Activated gamma-delta T cell treated with anti-CD3 and anti-CD28 coated beads, Interleukin-2, amount 50 U/mL, for 16 hours (primary cell): ENCODE measurements around the gene ZNF519.
"Not testable (repeated sequence)": the region's sequence is repeated elsewhere in the genome, so short reads cannot be mapped to it uniquely, and the experiment has no call there.

Source experiments
- DNase-seq: peaks from one replicate; pipeline ENCODE4 v3.0.0-alpha.2; 2020; ENCODE audit warnings: low read depth

ZNF519 gene

GRCh38 chr18:14147935-14148865, 16.0 kb upstream of the ZNF519 start:
- DNase-seq = not testable (repeated sequence)

DNA sequence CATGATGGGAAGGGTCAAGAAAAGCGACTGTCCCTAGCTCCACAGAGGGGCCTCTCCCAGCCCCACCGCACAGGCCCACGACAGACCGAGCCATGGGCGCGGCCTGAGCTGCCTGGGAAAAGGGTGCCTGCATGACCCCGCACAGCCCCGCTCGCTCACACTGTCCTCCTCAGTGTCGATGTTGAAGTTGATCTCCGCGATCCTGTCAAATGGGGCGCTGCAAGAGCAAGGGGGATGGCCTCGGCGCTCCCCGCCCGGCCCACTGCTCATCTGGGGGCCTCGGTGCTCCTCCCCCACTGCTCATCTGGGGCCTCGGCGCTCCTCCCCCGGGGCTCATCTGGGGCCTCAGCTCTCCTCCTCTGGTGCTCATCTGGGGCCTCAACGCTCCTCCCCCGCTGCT, 14.5 kb upstream of the ZNF519 start:
- not testable (repeated sequence) for DNase-seq

- not testable (repeated sequence) for DNase-seq
Observed at GRCh38 chr18:14145581-14146338, 13.5 kb upstream of the ZNF519 start.

DNA sequence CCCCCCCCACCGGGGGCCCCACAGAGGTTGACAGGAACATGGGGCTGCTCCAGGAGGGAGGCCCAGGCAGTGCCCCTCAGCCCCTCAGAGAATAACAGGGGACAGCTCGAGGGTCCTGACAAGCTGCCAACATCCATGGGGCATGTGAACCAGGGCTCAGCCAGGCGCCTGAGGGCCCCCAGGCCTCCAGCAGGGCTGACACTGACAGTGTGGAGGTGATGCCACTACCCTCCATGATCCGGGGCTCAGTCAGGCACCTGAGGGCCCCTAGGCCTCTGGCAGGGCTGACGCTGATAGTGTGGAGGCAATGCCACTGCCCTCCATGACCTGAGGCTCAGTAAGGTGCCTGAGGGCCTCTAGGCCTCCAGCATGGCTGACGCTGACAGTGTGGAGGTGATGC, 12.8 kb upstream of the ZNF519 start:
- not testable (repeated sequence) for DNase-seq

DNA sequence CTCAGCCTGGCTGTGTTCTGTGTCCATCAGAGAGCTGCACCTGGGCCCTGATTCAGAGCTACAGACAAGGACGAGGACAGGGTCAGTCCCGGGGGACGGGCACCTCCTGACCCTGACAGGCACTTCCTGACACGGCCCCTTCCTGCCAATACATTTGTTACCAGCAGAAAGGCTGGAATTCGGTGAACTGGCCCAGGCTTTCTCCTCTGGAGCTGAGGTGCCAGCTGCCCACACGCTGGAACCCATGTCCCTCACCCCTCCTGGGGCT, 12.3 kb upstream of the ZNF519 start:
- no peak for DNase-seq

DNA sequence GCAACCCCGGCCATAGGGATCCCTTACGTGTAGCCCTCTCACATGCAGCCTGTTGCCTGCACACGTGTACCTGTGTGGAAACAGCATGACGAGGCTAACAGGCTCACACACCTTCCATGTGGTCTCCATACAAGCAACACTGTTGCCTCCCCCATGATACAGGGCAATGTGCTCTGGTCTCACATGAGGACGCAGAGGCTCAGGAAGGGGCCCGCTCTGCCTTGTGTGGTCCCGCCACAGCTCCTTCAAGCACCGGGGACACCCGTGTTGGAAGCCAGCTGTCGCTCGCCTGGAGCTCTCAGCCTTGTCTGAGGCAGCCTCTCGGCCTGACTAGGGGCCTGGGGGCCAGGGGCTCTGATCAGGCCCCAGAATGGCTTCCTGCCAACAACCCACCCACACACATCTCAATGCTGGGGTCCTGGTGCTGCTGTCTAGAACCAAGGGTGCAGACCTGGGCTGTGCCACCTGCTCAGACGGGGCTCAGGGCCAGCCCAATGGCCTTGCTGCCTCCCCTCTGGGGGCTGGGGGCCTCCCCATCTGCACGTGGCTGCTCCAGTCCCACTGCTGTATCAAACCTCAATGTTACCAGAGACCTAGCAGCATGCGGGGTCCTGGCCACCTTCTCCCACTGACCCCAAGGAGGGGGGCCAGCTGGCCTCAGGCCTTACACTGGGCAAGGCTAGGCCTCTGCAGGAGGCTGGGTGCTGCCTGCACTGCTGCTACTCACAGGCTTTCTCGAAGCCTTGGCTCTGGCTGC, 11.8 kb upstream of the ZNF519 start:
- not testable (repeated sequence) for DNase-seq

DNA sequence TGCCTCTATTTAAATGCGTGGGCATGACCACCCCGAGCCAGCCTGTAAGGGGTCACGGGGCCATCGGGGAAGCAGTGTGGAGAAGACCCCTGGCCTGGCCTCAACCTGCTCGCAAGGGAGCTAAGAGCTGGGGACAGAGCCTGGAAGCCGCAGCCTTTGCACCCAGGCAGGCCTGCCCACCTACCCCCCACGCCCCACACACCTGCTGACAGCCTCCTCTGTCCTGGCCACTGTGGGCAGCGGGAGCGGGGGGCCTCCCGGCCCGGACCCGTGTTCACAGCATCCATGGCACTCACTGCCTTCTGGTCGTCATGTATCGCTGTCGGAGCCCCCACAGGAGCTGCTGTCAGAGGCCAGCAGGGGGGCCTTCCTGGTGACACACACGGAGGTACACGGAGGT, 11.2 kb upstream of the ZNF519 start:
- DNase-seq = not testable (repeated sequence)

DNA sequence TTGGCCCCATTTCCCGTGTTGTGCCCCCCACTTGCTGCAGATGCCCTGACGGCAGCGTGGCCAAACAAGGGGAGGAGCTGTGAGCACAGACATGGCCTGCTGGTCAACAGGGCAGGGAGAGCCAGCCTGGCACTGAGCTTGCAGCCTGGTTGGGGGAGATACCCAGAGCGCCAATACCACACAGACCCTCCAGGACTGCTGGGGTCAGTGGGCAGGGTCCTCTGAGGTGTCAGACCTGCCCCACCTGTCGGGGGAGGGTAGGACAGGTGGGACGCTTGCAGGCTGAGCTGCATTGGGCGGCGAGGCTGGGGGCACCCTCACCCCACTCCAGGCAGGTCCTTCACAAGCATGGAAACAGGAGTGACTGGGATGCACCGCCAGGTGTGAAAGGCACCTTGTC, 9.9 kb upstream of the ZNF519 start:
- not testable (repeated sequence) for DNase-seq

DNA sequence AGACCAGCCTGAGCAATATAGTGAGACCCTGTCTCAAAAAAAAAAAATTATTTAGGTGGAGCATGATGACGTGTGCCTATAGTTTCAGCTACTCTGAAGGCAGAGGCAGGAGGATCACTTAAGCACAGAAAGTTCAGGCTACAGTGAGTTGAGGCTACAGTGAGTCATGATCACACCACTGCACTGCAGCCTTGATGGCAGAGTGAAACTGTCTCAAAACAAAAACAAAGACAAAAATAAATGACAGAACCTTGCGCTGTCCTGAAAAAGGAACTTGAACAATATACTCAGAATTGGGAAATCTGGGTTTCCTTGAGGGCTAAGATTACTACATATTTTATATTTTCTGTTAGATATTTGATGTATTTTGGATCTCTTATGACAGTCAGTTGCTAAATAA, 7.3 kb upstream of the ZNF519 start:
- DNase-seq = not testable (repeated sequence)

DNA sequence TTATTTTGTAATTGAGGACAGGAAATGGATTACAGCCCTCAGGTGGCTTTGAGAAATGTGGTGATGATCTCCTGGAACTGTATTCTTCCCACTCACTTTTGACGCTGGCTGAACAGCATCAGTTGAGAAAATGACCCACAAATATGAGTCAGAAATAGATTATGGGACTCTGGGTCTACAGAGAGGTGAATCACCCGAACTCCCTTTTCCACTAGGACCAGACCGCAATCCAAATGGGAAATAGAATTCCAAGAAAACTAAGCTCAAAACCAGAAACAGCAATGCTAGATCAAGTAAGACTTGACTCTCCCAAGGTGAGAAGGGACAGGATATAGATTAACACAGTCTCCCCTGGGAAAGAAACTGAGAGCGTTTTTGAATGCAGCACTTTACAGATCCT, 5.7 kb upstream of the ZNF519 start:
- DNase-seq = not testable (repeated sequence)

GRCh38 chr18:14131696-14132270, 452 bp downstream of the ZNF519 start:
- not testable (repeated sequence) for DNase-seq

DNA sequence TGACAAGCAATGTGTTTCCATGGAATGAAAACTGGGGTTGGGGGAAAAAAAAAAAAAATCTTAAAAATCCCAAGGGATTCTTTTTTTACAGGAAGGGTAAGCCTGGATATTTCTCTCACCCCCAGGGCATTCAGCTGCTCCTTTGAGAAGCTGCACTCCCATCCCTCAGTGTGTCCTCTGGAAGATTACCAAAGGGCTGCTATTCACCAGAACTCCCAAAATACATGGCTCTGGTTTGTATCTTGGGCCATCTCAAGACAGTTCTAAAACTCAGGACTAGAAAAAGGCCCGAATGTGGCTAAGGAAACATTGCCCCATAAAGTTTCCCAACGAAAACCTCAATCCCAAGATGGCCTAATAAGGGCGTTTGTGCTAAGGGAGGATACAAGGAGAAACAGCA, 1.4 kb downstream of the ZNF519 start:
- DNase-seq = not testable (repeated sequence)

GRCh38 chr18:14124689-14125088, 7.5 kb downstream of the ZNF519 start:
- DNase-seq = no peak

DNA sequence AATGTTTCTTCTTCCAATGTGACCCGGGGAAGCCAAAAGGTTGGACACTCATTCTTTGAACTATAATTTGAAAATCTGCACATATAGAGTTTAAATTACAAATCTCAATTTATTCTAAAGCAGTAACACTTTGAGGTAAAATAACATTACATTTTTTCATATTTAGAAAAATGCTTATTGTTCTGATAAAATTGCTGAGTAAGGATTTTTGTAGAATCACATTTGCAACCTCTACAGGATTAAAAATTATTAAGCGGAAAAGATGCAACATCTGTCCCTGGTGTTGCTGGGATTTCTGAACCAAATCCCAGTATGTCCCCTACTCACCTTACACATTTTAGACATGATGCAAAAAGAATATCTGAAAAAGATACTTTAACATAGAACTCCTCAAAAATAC, 10.1 kb downstream of the ZNF519 start:
- DNase-seq = no peak

GRCh38 chr18:14120926-14121325, 11.3 kb downstream of the ZNF519 start:
- no peak for DNase-seq

- no peak for DNase-seq
Observed at GRCh38 chr18:14117606-14118005, 14.6 kb downstream of the ZNF519 start.

GRCh38 chr18:14106906-14107305, 25.3 kb downstream of the ZNF519 start:
- no peak for DNase-seq

GRCh38 chr18:14104906-14105748, 27.1 kb downstream of the ZNF519 start:
- DNase-seq = no peak

DNA sequence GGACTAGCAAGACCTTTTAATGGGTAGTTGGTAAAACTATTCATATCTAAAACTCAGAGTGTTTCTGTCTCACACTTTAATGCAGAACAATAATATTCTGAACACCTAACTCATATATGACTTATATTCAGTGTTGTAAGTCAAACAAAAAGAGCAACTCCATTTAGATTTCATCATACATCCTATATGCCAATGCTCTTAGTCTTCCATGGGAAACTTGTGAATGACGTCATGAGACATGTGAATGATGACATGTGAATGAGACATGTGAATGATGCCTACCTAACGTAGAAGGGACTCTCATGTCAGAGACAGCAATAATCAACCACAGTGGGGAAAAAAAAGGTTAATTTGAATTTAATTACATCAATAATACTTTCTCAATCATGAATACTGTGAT, 28.0 kb downstream of the ZNF519 start:
- DNase-seq = no peak

GRCh38 chr18:14100503-14101286, 31.5 kb downstream of the ZNF519 start:
- DNase-seq = no peak
